ENCODE data around the gene ACOXL. TPM values are rescaled to one million over a fixed set of nuclear protein-coding genes. Genes with fewer than 3 reads are reported as not detected.

Gene ACOXL
- total and polyA plus RNA-seq, 12 donors: 0.05 to 0.19 (median 0.12) TPM; not detected in 8

DNA sequence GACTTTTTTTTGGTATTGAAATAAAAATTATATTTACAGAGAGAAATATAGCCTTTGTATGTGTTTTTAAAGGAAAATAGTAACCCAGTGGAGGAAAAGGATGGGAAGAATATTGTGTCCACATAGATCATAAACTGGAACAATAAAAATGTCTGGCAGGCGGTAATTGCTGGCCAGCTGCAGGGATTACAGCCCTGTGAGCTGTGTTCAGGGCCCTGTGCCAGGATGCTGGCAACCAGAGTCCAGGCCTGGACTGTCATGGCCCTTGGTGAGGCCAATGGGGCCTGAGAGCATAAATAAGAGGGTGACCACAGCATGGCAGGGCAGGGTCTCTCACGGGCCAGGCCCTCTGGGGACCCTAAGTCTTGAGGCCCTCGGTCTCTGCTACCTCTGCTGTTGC lies 171.2 kb downstream of the ACOXL start:
- Histone ChIP-seq H3K4me3 (no peak overlapping the region), H3K27me3 (no peaks in the 10 kb centered on the region), H3K36me3 (replicated peaks in 1 of 2) (no peaks in the 10 kb centered on the region), H3K27ac (no peak overlapping the region), H3K9me3 (replicated peaks in 1 of 3) (no peaks in the 10 kb centered on the region), H3K4me1 (replicated peaks in 1 of 2) (no peaks in the 10 kb centered on the region)
- intact Hi-C loops (cut with DNase I): no loop called here
- DNase-seq: peak in 1 of 7 donors; percentile 59
- 72 to 89% (median 78%) methylated on average over 2 to 3 of the region's 3 CpGs for WGBS, 4 donors
- TF ChIP-seq POLR2A (IDR thresholded peaks at IDR 0.05): no peak
- TF ChIP-seq, protein P1, sequence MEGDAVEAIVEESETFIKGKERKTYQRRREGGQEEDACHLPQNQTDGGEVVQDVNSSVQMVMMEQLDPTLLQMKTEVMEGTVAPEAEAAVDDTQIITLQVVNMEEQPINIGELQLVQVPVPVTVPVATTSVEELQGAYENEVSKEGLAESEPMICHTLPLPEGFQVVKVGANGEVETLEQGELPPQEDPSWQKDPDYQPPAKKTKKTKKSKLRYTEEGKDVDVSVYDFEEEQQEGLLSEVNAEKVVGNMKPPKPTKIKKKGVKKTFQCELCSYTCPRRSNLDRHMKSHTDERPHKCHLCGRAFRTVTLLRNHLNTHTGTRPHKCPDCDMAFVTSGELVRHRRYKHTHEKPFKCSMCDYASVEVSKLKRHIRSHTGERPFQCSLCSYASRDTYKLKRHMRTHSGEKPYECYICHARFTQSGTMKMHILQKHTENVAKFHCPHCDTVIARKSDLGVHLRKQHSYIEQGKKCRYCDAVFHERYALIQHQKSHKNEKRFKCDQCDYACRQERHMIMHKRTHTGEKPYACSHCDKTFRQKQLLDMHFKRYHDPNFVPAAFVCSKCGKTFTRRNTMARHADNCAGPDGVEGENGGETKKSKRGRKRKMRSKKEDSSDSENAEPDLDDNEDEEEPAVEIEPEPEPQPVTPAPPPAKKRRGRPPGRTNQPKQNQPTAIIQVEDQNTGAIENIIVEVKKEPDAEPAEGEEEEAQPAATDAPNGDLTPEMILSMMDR (IDR thresholded peaks at IDR 0.05): no peak

DNA sequence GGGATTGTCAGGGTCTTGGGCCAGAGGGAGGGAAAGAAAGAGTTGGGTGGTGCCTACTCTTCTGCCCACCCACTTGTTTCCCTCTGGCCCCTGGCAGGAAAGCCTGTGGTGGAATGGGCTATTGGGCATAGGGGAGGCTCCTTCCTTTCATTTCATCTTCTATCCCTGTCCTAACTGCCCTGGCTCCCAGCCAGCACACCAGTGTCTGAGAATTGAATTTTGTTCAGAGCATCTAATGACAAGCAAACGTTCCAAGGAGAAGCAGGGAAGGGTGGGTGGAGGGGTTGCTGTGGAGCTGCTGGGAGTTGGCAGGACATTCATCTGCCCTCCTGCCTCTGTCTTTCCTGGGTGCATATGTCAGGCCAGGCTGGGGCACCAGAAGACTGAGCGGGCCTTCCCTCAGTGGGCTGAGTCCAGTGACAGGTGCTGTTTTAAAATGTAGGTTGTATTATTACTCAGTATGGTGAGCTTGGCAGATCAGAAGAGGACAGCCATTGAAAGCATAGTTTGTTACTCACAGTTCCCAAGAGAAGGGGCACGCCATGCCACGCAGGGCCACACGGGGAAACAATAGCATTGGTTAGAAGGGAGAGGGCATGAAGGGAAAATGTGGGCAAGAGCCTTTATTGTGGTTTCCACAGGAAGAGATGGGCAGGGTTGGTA lies 171.9 kb downstream of the ACOXL start:
- intact Hi-C loops (cut with DNase I): no loop called here
- Histone ChIP-seq H3K27ac (no peak overlapping the region), H3K9me3 (replicated peaks in 1 of 3) (no peaks in the 10 kb centered on the region), H3K4me1 (replicated peaks in 1 of 2) (no peaks in the 10 kb centered on the region), H3K4me3 (no peak overlapping the region), H3K36me3 (replicated peaks in 1 of 2) (no peaks in the 10 kb centered on the region), H3K27me3 (no peaks in the 10 kb centered on the region)
- no peak for DNase-seq
- TF ChIP-seq POLR2A (IDR thresholded peaks at IDR 0.05): no peak
- TF ChIP-seq, protein P1 (IDR thresholded peaks at IDR 0.05): no peak
- 76 to 83% (median 80%) methylated on average over 5 of the region's 5 CpGs for WGBS, 4 donors

- H3K36me3 ChIP-seq (replicated peaks in 1 of 2): no peaks in the 10 kb centered on the region
- H3K27me3 ChIP-seq: no peaks in the 10 kb centered on the region
- H3K4me1 ChIP-seq (replicated peaks in 1 of 2): no peaks in the 10 kb centered on the region
- H3K4me3 ChIP-seq: no peak overlapping the region
- no peak for DNase-seq
- H3K9me3 ChIP-seq (replicated peaks in 1 of 3): no peaks in the 10 kb centered on the region
- TF ChIP-seq, protein P1 (IDR thresholded peaks at IDR 0.05): no peak
- no peak for TF ChIP-seq POLR2A (IDR thresholded peaks at IDR 0.05)
- H3K27ac ChIP-seq: no peak overlapping the region
- 66 to 87% (median 79%) methylated on average over 3 of the region's 3 CpGs for WGBS, 4 donors
- intact Hi-C loops (cut with DNase I): no loop called here
Observed at GRCh38 chr2:110904779-110905148, 172.4 kb downstream of the ACOXL start.

DNA sequence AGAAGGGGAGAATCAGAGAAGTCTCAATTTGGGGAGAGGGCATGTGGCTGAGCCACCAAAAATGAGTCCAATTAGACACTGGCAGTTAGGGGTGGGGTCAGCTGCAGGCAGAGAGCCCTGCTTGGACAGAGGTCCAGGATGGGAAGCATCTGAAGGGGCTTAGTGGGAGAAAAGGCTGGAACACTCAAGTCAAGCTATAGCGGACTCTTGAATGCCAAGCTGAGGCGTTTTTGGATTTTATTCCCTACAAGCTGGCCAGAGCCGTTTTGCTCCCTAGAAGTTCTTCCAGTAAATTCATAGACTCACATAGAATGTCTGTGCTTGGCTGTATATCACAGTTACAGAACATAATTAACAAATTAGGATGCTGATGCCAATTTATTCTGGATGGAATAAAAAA lies 172.8 kb downstream of the ACOXL start:
- Histone ChIP-seq H3K4me1 (replicated peaks in 1 of 2) (no peaks in the 10 kb centered on the region), H3K9me3 (replicated peaks in 1 of 3) (peaks cover 0 to under 1% (median 0%) of the 10 kb centered on the region in 3 donors), H3K27me3 (no peaks in the 10 kb centered on the region), H3K36me3 (replicated peaks in 1 of 2) (no peaks in the 10 kb centered on the region), H3K4me3 (no peak overlapping the region), H3K27ac (no peak overlapping the region)
- 57 to 87% (median 86%) methylated on average over 3 of the region's 3 CpGs for WGBS, 4 donors
- DNase-seq: no peak
- intact Hi-C loops (cut with DNase I): no loop called here
- TF ChIP-seq POLR2A (IDR thresholded peaks at IDR 0.05): no peak
- TF ChIP-seq, protein P1 (IDR thresholded peaks at IDR 0.05): no peak
